ENCODE results near the gene ZNF609. TPM values are rescaled to one million over a fixed set of nuclear protein-coding genes. Genes with fewer than 3 reads are reported as not detected.

ZNF609 gene
- total RNA-seq, 1 donor from 2014 or later = 80.5 TPM

GRCh38 chr15:64617727-64618126 lies 157.3 kb downstream of the ZNF609 start:
- H3K36me3 Mint-ChIP-seq (ENCODE audit: unreplicated experiment) = no peaks in the 10 kb centered on the region
- no peak for TF ChIP-seq CTCF (IDR thresholded peaks at IDR 0.05; ENCODE audit: partially characterized antibody, unreplicated experiment)
- no peak overlapping the region for H3K27ac Mint-ChIP-seq (ENCODE audit: unreplicated experiment)
- no peak overlapping the region for H3K4me3 Mint-ChIP-seq (ENCODE audit: unreplicated experiment)
- DNase-seq = no peak
- peaks cover 19% of the 10 kb centered on the region for H3K4me1 Mint-ChIP-seq (ENCODE audit: low read depth, unreplicated experiment)
- H3K9me3 Mint-ChIP-seq (ENCODE audit: unreplicated experiment) = peaks cover 4% of the 10 kb centered on the region
- peaks cover 5% of the 10 kb centered on the region for H3K27me3 Mint-ChIP-seq (ENCODE audit: unreplicated experiment)

GRCh38 chr15:64618138-64618537 lies 157.8 kb downstream of the ZNF609 start:
- peaks cover 4% of the 10 kb centered on the region for H3K9me3 Mint-ChIP-seq (ENCODE audit: unreplicated experiment)
- H3K27ac Mint-ChIP-seq (ENCODE audit: unreplicated experiment) = no peak overlapping the region
- peaks cover 20% of the 10 kb centered on the region for H3K4me1 Mint-ChIP-seq (ENCODE audit: low read depth, unreplicated experiment)
- no peak for DNase-seq
- no peaks in the 10 kb centered on the region for H3K36me3 Mint-ChIP-seq (ENCODE audit: unreplicated experiment)
- TF ChIP-seq CTCF (IDR thresholded peaks at IDR 0.05; ENCODE audit: partially characterized antibody, unreplicated experiment) = no peak
- peaks cover 4% of the 10 kb centered on the region for H3K27me3 Mint-ChIP-seq (ENCODE audit: unreplicated experiment)
- H3K4me3 Mint-ChIP-seq (ENCODE audit: unreplicated experiment) = no peak overlapping the region

- no peak for DNase-seq
- peaks cover 4% of the 10 kb centered on the region for H3K27me3 Mint-ChIP-seq (ENCODE audit: unreplicated experiment)
- H3K27ac Mint-ChIP-seq (ENCODE audit: unreplicated experiment) = no peak overlapping the region
- H3K4me1 Mint-ChIP-seq (ENCODE audit: low read depth, unreplicated experiment) = peaks cover 20% of the 10 kb centered on the region
- TF ChIP-seq CTCF (IDR thresholded peaks at IDR 0.05; ENCODE audit: partially characterized antibody, unreplicated experiment) = no peak
- H3K4me3 Mint-ChIP-seq (ENCODE audit: unreplicated experiment) = no peak overlapping the region
- H3K9me3 Mint-ChIP-seq (ENCODE audit: unreplicated experiment) = peaks cover 4% of the 10 kb centered on the region
- H3K36me3 Mint-ChIP-seq (ENCODE audit: unreplicated experiment) = no peaks in the 10 kb centered on the region
These were observed 158.2 kb downstream of the ZNF609 start for GRCh38 chr15:64618540-64618939.

- Mint-ChIP-seq H3K4me3 (ENCODE audit: unreplicated experiment) (no peak overlapping the region), H3K4me1 (ENCODE audit: low read depth, unreplicated experiment) (peaks cover 20% of the 10 kb centered on the region), H3K9me3 (ENCODE audit: unreplicated experiment) (peaks cover 4% of the 10 kb centered on the region), H3K27ac (ENCODE audit: unreplicated experiment) (no peak overlapping the region), H3K36me3 (ENCODE audit: unreplicated experiment) (no peaks in the 10 kb centered on the region), H3K27me3 (ENCODE audit: unreplicated experiment) (peaks cover 4% of the 10 kb centered on the region)
- no peak for DNase-seq
- TF ChIP-seq CTCF (IDR thresholded peaks at IDR 0.05; ENCODE audit: partially characterized antibody, unreplicated experiment) = no peak
These were observed 159.8 kb downstream of the ZNF609 start for GRCh38 chr15:64619880-64620839.

- Mint-ChIP-seq H3K27me3 (ENCODE audit: unreplicated experiment) (peaks cover 4% of the 10 kb centered on the region), H3K27ac (ENCODE audit: unreplicated experiment) (no peak overlapping the region), H3K36me3 (ENCODE audit: unreplicated experiment) (no peaks in the 10 kb centered on the region), H3K4me3 (ENCODE audit: unreplicated experiment) (no peak overlapping the region), H3K4me1 (ENCODE audit: low read depth, unreplicated experiment) (peaks cover 20% of the 10 kb centered on the region), H3K9me3 (ENCODE audit: unreplicated experiment) (peaks cover 4% of the 10 kb centered on the region)
- no peak for TF ChIP-seq CTCF (IDR thresholded peaks at IDR 0.05; ENCODE audit: partially characterized antibody, unreplicated experiment)
- DNase-seq = no peak
These were observed 160.7 kb downstream of the ZNF609 start for GRCh38 chr15:64621056-64621455.

Measured in glutamatergic neuron (in vitro differentiated cells).